Effector CD4-positive, alpha-beta T cell (primary cell): Measurements from ENCODE around the gene NARS2.

ENCODE experiments used
- DNase-seq: peaks from one replicate; pipeline ENCODE4 v3.0.0-alpha.2; 2020

Gene NARS2

GRCh38 chr11:78429209-78429608 is 145.5 kb downstream of the NARS2 start:
- DNase-seq: no peak

GRCh38 chr11:78428773-78429172 is 145.9 kb downstream of the NARS2 start:
- DNase-seq: no peak

GRCh38 chr11:78428266-78428636 is 146.4 kb downstream of the NARS2 start:
- DNase-seq: no peak

- DNase-seq: no peak
Measured at GRCh38 chr11:78427615-78428265, 146.9 kb downstream of the NARS2 start.

GRCh38 chr11:78426845-78427244 is 147.8 kb downstream of the NARS2 start:
- no peak for DNase-seq

DNA sequence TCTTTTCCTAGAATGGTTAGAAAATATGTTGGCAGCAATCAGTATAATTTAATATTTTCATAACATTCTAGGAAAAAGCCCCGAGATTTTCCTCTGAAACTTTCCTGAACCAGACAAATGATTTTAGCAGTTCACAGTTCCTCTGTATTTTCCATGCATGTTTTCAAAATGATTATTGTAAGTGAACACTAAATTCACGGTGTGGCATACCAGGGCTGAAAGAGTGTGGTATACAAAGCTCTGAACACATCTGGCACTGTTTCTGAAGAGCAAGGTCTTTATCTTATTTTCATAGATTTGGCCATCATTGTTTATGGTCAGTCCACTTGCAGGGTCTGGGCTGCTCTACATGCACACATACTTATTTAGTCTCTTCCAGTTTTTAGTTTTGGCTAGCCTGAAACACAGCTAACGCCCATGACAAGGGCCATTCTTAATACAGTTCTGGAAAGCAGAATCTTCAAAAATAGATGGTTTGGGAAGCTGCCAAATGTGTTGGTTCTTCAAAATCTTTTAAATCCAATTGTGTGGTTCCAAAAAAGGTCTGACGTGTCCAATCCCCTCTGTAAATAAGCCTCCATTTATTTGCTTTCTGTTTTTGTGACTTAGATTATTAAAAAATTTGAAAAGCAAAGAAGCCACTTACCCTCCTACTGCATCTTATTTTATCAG is 149.1 kb downstream of the NARS2 start:
- DNase-seq: no peak

GRCh38 chr11:78424334-78425270 is 150.1 kb downstream of the NARS2 start:
- no peak for DNase-seq

DNA sequence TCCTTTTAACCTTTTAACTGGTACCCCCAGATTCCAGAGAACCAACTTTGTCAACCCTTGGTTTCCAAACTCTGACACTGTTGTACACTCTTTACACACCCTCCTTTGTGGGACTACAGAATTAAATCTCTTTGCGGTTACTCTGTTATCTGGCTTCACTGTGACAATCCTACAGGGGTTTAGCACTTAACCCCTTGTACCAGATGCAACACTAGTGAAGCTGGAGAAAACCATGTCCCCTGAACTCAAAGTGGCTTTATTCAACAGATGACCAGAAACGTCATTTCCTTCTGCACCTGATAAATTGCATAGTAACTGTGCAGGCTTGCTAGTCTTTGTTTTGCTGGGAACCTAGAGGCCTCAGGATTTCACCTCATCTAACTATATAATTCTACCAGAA is 151.4 kb downstream of the NARS2 start:
- DNase-seq: no peak

GRCh38 chr11:78420796-78421209 is 153.9 kb downstream of the NARS2 start:
- no peak for DNase-seq

DNA sequence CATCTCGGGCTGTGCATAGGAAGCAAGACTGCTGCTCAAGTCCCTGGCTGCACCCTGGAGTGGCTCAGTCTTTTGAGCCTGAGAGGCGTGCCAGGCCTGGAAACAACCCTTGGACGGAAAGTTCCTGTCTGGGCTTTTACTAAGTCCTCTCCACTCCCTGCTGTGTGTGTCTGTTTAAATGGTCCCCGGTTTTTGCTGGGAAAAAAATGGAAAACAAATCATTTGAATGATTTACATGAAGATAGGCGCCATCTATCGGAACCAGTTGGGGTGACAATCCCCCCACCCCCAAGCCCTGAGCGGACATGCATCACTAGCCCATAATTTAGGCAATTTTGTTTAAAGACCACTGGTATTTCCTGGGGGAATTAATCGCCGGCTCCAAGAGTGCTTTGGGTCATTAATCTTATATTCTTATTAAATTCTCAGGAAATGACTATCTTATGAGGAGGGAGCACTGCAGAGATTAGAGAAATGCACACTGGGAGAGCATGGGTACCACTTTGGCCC is 154.4 kb downstream of the NARS2 start:
- peak; percentile 28 for DNase-seq

- no peak for DNase-seq
Measured at GRCh38 chr11:78419327-78419726, 155.3 kb downstream of the NARS2 start.

DNA sequence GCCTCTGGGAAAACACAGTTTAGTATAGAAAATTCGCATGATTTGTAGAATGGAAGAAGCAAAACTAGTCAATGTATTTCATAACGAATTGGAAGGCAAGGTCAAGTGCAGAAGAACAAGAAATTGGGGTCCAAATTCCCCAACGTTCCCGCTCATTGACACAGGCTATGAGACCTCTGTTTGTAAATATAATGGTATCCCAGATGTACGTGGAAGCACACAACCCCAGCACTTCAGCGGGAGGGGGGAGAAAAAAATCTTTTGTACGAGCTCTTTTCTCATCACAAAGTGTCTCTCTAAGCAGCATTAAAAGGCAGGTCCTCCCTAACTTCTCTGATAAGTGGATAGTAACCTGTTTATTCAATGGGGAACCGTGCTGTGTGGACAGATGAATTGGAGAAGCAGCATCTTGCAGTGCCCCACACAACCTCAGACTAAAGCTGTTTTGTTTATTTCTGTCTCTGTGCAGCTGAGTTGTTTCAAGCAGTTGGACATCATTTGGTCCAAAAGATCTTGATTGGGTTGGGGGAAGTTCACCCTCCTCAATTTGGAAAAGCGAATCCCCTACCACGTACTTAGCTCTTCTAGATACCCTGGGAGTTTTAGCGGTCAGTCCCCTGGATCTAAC is 156.0 kb downstream of the NARS2 start:
- no peak for DNase-seq

DNA sequence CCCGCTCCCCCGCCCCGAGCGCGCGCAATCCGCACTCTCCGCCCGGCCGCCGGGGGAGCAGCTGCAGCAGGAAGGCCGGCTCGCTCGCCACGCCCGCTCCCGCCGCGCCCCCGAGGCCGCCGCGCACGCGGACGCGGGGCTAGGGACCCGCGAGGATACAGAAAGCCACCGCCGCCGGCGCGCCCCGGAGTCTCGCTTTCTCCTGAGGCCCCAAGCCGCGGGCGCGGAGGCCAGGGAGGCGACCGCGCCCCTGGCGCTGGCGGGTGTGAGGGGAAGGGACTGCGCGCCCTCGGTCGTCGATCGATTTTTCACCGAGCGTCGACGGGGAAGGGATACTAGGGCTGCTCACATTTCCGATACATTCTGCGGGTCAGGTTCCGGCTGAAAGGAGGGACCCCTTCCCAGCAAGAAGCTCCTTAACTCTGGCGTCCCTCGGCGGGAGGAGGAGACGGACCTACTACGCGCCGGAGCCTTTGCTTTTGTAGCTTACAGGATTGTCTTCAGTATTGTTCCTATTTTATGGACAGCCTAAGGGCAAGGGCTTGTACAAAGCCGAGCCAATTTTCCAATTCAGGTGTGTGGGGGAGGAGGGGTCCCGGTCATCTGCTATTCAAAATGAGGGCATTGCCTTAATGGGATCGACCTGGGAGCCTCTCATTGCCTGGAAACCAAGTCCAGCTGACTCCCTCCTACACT is 156.6 kb downstream of the NARS2 start:
- peak; percentile 59 for DNase-seq

GRCh38 chr11:78417175-78417887 is 157.3 kb downstream of the NARS2 start, which contains the start of gene GAB2:
TSS of gene GAB2 (minus strand) at chr11:78417820. CDS start at chr11:78417720, 100 bp downstream.
- peak; percentile 21 for DNase-seq

DNA sequence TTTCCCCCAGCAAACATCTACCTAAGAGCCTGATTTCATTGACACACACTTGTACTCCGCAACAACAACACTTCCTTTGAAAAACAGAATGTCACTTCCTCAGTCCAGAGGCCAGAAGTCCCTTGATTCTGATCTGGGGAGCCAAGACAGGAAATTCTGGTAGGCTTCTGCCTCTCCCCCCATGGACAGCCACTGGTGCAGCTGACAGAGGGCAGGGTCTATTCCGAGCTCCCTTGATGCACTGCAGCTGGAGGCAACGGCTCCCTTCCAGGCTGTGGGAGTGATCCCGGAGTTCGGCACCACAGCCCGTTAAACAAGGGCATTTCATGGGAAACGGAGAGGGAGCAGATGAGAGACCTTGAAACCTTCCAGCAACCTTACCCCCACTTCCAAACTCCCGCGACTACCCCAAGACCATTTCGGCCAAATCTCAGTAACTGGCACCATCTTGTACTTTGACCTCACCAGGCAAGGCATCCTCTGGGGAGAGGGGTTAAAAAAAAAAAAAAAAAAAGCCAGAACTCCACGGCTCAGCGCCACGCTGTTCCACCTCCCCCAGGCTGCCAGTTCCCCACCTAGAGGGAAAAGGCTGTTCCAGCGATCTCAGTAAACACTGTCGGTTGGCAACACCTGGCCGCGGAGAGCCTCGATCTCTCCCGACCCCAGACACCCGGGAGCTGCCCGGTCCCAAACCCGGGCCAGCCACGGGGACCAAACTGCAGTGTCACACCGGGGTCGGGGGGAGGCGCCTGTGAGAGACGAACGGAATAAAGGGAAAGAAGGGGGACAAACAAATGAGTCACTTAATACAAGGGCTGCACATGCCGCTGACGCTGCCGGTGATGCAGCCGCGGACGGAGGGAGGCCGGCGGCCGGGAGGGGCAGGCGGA is 158.1 kb downstream of the NARS2 start:
- peak; percentile 67 for DNase-seq

DNA sequence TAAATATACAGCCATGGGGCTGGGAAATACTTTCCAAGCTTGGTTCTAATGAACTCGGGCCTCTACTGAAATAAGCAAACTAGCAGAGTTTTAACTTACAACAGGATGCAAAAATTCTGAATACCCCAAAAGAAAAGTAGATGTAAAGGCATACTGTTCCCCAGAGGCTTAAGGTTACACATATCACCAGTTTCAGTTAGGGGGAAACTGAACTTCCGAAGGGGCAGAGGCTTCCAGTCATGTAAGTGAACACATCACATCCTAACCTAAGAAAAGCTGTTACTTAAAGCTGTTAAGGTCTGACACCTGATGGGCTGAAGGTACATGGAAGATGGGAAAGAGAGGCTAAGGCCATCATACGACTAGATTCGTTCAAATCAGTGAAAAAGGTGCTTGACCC is 159.3 kb downstream of the NARS2 start:
- no peak for DNase-seq

DNA sequence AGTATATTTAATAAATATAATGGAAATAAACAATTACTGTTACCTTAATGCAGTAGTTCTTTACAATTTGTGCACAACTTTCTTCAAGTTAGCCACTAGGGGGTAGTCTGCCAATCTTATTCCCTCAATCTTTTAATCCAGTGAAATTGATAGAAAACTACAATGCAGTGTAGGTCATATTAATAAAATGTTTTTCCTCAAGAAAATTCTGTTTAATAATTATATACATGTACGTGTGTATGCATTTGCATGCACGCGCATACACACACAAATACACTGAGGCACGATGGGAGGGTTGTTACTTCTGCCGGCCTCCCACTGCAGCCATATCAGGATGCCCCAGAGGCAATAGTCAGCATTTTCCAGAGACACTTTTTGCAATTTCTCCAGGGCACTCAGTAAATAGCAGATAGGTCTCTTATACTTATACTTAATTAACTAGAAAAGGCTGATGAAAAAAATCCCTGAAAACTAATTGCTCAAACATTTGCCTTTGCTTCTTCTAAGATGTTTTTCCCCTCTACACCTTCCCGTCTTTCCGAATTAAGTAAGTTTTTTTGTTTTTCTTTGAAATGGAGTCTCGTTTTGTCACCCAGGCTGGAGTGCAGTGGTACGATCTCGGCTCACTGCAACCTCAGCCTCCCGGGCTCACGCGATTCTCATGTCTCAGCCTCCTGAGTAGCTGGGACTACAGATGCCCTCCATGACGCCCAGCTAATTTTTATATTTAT is 160.2 kb downstream of the NARS2 start:
- no peak for DNase-seq

- DNase-seq: no peak
Measured at GRCh38 chr11:78408619-78409018, 166.0 kb downstream of the NARS2 start.

- DNase-seq: no peak
Measured at GRCh38 chr11:78406568-78407196, 168.0 kb downstream of the NARS2 start.
